CD4-positive, alpha-beta T cell treated with Interleukin-4 for 1 hour (primary cell): ENCODE data around the gene CNTNAP2.

Experiments used
- DNase-seq, 2 donors: peaks; one replicate each; pipeline ENCODE4 v3.0.0-alpha.2; 2020 to 2022

CNTNAP2 gene

GRCh38 chr7:146922782-146923181 lies 806.2 kb downstream of the CNTNAP2 start:
- no peak for DNase-seq

- DNase-seq, result no peak
Measured at GRCh38 chr7:146926841-146927240, 810.2 kb downstream of the CNTNAP2 start.

GRCh38 chr7:146937836-146938235 lies 821.2 kb downstream of the CNTNAP2 start:
- DNase-seq, result no peak

DNA sequence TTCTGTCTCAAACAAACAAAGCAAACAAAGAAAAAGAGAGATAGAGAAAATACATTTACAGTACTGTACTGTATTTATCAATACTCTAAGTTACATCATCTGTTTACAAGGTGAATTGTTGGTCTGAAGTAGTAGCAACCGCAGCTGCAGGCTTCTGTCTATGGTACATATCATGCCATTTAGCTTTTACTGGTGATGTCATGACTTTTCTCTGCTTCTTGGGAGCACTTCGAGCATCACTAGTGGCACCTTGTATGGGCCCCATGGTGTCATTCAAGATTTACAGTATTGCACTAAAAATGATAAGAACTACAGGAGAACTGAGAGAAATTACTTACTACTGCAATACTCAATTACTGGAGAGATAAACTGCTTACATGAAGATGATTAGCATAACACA lies 826.9 kb downstream of the CNTNAP2 start:
- DNase-seq, result no peak

- DNase-seq, result no peak
Measured at GRCh38 chr7:146948703-146949102, 832.1 kb downstream of the CNTNAP2 start.

DNA sequence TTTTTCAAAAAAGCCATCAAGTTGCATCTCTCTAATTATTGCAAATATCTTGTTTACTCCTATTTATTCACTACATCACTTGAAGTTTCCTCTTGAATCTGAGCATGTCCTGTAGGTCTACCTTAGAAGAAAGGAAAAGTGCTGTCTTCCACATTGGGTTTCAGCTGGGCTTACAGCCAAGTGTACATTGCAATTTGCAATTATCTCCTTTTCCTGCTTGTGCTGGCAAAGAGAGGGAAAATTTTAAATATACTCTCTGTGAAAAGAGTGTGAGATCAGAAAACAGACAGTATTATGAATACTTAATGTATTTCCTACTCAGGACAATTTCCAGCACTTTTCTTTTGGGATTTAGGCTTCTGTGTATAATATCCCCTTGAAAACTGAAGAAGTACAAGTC lies 839.7 kb downstream of the CNTNAP2 start:
- no peak for DNase-seq

- no peak for DNase-seq
Measured at GRCh38 chr7:146956853-146957252, 840.3 kb downstream of the CNTNAP2 start.

DNA sequence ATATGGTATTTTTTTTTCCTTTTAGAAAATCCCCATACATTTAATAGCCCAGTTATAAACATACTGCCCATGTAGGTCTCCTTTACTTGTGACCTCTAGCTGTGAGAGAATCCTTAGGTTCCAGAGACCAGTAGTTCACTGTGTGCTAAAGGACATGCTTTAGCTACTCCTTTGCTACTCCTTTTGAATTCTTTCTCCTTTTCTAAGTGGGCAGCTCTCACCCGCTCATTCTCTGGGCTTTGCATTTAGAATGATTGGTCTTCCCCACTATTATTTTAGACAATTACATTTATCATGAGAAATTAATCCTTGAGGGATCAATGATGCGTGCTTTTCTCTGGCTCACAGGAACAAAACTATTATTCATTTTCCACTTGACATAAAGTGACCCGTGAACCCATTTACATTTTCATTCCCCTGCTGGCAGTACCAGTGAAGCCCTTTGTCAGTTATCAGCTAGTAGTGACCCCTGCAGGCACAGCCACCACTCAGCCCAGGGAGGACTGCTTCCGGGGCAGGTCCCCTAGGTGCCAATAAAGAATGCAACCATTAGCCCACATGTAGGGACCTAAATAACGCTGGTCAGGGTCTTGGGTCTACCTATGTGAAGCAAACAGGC lies 844.3 kb downstream of the CNTNAP2 start:
- DNase-seq, result no peak

- no peak for DNase-seq
Measured at GRCh38 chr7:146961617-146962016, 845.0 kb downstream of the CNTNAP2 start.

DNA sequence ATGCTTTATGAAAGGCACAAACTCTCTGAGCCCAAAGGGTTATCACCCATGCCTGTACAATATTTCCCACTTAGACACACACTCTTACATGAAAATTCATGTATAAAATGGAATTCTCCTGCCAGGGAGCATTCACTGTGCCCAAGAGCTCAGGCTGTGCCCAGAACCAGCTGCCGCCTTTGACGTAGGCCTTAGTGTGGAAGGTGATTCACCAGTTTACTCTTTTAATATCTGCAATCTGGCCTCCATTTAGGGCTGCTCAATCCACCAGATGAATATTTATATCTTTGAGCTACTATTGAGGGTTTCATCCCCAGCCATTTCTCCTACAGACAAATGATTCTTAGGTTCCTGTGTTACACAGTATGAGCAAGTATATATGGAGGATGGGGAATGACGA lies 849.7 kb downstream of the CNTNAP2 start:
- DNase-seq, result no peak

- no peak for DNase-seq
Measured at GRCh38 chr7:146982482-146982881, 865.9 kb downstream of the CNTNAP2 start.

GRCh38 chr7:146991596-146991995 lies 875.0 kb downstream of the CNTNAP2 start:
- no peak for DNase-seq

DNA sequence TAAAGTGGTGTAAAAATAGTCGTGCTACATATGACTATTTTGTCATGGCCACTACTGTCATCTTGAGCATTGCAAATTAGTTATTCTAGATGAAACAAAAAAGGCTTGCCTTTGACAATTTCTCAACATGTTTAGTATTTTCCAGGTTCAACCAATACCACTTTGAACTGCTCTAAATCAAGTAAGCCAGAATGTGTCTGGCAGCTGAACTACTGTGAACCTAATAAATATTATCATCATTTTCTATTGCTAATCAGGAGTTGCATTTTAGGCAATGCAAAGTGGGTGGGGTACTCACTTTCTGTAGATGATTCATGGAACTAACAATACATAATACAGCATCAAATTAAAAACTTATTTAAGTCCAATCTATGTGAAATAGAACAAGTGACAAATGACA lies 877.2 kb downstream of the CNTNAP2 start:
- DNase-seq, result no peak

DNA sequence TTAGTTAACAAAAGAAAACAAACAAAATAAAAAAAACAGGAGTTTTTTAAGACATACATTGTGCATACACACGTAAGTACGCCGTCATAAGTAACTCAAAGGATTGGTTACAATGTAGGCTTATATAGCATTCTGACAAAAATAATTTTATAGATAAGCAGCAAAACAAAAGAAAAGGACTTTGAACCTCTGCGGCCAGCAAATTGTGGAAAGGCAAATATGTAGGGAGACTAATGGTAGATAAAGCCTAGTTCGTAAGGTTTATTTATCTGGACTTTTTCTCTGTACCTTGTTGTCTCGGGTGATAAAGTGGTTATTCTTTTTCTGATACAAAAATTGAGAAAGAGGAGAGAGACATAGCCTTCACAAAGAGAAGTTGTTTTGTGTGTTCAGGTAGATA lies 891.9 kb downstream of the CNTNAP2 start:
- no peak for DNase-seq

DNA sequence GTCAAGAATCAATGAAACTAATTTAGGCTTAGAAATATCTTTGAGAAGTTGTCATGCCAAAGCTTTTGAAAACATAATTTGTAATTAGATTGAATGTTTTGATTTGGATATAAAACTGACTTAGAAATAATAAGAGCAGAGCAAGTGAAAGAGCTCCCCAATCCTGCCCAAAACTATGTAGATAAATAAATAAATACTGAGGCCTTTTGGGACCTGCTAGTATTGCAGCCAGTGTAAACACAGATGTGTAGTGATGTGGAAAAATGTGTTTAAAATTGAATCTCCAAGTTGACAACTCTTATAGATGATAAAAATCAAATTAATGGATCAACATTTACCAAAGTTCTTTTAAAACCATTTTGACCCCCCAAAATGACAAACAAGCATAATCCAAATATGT lies 896.1 kb downstream of the CNTNAP2 start:
- DNase-seq, result no peak

- DNase-seq, result no peak
Measured at GRCh38 chr7:147013825-147014224, 897.2 kb downstream of the CNTNAP2 start.

DNA sequence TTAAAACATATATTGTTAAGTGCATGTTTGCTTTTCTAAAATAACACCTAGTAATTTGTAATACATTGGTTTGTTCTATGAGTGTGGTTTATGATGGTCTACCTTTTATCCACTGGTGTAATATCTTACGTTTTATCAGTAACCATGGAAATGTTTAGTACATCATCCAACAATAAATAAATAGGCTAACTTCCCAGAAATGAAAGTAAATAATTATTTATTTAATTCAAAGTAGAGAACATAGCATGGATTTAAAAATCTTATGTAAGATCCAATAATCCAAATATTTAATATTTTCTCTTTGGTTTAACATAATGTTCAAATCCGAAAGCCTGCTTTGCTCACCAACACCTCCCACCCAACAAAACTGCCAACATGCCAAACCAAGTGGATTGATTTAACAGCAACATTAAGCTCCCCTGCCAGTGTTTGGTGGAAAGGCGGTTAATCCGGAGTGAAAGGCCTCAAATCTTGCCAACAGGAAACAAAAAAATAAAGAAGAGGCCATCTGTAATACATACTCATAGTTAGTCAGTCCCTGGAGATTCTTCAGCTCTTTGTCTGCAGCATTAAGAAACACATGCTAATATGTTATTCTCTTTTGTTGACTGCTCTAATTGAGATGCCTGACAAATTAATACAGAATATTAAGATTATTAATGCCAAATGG lies 897.8 kb downstream of the CNTNAP2 start:
- DNase-seq, result no peak

GRCh38 chr7:147015999-147016398 lies 899.4 kb downstream of the CNTNAP2 start:
- DNase-seq, result no peak

DNA sequence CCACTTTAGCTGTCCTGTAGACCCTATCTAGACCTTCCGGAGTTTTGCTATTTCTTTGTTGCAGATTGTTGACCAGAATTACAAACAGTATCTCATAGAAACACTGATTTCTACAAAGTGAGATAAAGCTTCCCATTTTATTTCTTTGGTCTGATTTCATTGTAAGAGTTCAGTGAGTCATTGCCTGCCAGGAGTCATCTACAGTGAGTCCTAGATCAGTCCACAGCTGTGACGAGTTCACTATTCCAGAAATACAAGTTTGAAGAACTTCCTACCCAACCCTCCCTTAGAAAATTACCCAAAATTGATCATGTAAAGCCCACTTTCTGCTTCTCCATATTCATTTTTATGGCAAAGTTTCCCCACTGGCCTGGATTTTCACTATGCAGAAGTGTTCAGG lies 905.5 kb downstream of the CNTNAP2 start:
- no peak for DNase-seq

GRCh38 chr7:147023440-147023839 lies 906.8 kb downstream of the CNTNAP2 start:
- DNase-seq, result no peak

- DNase-seq, result no peak
Measured at GRCh38 chr7:147029953-147030352, 913.4 kb downstream of the CNTNAP2 start.

- no peak for DNase-seq
Measured at GRCh38 chr7:147033641-147034040, 917.0 kb downstream of the CNTNAP2 start.

DNA sequence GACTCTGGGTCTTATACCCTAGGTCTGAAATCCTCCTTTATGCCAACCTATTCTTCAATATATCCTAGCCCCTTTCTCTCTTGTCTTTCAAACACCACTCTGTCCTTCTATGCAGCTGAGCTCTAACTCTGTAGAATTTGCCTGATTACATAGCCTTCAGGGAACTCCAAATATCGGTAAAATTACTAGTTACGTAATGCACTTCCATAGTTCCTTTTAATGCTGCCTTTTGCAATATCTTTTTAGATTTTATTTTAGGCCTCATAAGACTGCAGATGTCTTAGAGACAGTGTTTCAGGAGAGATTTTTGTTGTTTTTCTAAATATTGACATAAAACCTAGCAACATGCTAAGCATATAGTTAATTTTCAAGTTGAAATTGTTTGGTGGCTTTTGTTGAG lies 924.8 kb downstream of the CNTNAP2 start:
- DNase-seq, result no peak

- no peak for DNase-seq
Measured at GRCh38 chr7:147044941-147045340, 928.3 kb downstream of the CNTNAP2 start.

- DNase-seq, result no peak
Measured at GRCh38 chr7:147047696-147048095, 931.1 kb downstream of the CNTNAP2 start.
